GM11168 (cell line): ENCODE data around the gene CYSLTR2.

Experiments used
- in situ Hi-C: fragments of 300-500 bp; cut with MboI; formaldehyde crosslinking; loops from one replicate; pipeline ENCODE4 v1.12.0; 2022; ENCODE audit warnings: low sequenced_read_pairs; ENCODE audit not compliant: unreplicated experiment

The CYSLTR2 gene, protein sequence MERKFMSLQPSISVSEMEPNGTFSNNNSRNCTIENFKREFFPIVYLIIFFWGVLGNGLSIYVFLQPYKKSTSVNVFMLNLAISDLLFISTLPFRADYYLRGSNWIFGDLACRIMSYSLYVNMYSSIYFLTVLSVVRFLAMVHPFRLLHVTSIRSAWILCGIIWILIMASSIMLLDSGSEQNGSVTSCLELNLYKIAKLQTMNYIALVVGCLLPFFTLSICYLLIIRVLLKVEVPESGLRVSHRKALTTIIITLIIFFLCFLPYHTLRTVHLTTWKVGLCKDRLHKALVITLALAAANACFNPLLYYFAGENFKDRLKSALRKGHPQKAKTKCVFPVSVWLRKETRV

DNA sequence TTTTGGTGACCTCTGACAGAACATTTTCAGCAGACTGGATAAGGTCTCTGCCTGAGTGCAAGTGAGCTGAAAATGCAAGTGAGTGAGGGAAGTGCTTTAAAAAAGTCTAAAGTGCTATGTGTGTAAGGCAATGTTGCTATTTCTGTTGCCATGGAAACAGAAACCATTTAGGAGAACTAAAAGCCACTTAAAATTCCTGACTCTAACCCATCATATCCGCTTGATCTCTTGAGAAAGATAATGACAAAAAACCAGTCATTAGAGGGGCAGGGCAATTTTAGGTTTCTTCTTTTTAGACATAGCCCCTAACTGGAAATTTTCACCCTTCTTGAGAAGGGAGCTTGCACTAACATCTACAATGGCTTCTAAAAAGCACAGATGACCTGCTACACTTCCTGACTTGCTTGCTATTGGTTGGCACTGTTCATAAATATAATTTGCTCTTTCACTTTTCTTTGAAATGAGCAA, at the start of gene CYSLTR2:
CYSLTR2 (plus strand) TSS at position 458 of the 468 bp plus-strand sequence. CDS start 52,889 bp downstream, outside the sequence.
- in situ Hi-C loops = no loop called here

DNA sequence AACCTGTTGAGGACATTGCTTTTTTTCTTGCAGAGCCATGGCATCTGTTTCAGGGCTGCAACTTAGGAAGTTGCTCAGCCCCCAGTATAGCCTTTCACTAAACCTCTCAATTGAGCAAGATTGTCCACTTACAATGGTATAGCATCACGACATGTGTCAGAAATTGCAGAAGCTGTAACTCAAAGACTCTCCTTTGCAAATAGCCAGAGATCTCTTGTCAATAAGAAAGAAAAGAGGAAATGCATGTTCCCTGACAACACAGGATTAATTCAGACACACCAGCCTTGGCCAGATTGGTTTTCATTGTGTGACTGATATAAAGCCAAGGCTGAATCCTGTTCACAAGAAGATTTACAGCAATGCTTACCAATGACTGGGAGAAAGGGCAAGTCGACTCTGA, 38.7 kb upstream of the CYSLTR2 start:
- in situ Hi-C loops = no loop called here

DNA sequence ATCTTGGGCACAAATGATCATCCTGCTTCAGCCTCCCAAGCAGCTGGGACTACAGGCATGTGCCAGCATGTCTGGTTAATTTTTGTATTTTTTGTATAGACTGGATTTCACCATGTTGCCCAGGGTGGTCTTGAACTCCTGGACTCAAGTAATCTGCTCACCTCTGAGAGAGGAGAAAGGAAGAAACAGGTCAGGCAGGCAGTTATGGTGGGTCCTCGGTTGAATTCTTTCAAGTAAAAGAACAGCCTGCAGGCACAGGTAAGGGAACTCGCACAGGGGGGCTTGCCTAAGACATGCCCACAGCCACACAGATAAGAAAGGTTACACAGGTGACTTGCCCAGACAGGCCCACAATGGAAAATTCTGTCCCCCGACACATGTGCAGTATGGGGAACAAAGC, 34.8 kb upstream of the CYSLTR2 start:
- in situ Hi-C loops = no loop called here

DNA sequence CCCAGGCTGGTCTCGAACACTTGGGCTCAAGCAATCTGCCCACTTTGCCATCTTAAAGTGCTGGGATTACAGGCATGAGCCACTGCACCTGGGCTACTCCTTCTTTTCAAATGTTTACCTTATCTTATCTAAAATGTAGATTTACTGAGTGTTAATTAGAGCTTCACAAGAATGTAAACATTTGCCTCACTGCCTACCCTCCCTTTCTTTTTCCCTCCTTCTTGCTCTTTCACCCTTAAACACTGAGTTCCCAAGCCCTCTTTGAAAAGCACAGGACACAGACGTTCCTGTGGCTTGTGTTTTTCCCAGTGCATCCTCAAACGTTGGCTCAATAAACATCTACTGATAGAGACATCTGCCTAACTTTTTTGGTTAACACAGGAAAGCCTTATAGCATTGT, 32.7 kb upstream of the CYSLTR2 start:
- in situ Hi-C loops = no loop called here

DNA sequence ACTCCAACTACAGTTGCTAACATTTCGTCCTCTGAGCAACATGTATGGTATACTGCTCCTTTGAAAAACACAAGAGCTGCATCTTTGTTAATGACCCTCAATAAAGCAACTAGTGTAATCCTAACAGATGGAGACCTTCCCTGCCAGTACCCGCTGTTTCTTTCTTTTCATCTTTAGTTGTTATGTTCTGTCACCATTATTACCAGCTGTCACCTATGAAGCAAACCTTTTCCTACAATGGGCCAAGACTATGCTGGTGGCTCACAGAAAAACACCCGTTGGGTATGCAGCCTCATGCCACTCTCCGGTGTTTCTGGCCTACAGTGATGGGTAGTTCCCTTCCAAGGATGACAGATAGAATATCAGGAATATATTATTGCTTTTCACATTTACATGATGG, 29.7 kb upstream of the CYSLTR2 start:
- in situ Hi-C loops = no loop called here

DNA sequence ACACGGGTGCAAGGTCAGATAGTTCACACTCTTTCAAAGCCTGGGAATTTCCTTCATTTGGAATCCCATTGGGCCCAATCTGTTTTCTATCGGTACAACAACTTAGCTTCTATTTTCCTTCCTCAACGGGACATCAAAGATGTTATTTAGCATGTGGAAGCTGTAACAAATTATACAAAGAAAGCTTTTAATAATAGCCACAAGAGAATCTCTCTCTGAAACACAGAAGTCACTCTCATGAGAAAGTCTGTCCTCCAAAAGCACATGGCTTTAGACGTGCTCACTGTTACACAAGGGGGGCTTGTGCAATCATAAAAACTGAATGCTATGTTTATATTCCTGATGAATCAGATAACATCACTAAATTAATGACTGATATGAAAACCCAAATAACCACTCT, 28.9 kb upstream of the CYSLTR2 start:
- in situ Hi-C loops = no loop called here

DNA sequence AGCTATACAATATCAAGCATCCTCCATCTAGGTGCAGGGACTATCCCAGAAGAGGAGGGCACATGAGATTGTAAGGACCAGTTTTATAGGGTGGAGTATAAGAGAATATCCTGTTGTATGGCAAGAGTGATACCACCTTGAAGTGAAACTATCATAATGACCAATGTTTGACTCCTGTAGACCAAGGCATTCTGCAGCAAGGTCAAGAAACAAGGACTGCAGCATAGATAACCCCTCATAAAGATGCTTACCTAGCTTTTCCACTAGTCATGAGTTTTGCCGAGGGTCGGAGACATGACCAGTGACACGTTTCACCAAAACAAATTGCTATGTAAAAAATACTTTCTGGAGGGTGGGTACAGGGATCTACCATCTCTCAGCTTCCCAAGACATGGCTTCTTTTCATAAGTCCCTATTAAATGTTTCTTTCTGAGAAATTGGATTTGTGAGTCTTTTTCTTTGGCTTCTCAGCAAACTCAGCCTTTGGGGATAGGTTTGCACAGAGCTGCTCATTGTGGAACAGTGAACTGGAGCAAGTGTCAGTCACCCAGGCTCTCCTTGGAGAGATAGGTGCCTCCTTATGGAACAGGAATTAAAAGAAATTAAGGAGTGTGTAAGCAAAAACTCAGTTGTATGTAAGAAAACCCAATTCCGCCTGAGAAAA, 28.2 kb upstream of the CYSLTR2 start:
- in situ Hi-C loops = no loop called here

DNA sequence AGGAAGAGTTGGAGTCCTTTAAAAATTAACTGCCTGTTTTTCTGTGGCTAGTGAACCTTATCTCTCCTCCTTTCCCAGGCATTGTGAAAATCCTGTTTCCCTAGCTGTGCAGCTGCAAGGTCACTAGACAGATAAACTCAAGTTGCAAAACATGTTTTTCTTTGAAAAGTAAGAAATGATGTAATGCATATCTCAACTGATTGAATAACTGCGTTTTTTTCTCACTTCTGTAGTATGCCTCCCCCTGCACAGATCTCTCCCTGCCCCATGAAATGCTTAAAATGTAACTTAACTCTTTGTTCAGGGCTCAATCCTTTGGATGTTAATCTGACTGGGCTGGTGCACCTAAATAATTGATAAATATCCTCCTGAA, 27.7 kb upstream of the CYSLTR2 start:
- in situ Hi-C loops = no loop called here

DNA sequence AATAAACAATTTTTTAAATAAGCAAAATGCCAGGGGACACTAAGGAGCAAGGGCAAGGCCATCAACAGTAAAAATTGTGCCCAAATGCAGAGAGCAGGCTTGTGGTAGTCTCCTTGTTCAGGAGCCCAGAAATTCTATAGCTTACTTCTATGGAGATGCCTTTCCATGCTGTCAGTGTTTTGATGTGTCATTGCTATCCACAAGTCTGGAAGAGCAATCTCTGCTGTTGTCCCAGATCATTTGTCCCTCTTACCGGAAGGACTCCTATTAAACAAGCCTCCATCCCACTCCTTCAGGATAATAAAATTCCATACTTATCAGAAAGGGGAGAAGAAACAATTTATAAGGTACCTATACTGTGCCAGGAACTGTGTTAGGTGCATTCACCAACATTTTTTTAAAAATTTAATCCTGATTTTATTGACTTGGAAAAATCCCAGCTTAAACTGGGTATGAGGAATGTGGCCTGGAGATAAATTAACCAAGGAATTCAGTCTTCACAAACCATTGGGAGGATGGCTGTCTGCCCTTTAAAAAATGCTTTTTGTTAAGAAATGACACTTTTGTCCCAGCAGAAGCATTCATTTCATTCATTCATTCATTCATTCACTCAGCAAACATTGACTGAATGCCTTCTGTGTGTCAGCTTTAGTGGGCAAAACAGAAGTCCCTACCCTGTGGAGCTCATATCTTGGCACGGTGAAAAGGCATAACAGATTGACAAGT, 26.8 kb upstream of the CYSLTR2 start:
- in situ Hi-C loops = no loop called here

DNA sequence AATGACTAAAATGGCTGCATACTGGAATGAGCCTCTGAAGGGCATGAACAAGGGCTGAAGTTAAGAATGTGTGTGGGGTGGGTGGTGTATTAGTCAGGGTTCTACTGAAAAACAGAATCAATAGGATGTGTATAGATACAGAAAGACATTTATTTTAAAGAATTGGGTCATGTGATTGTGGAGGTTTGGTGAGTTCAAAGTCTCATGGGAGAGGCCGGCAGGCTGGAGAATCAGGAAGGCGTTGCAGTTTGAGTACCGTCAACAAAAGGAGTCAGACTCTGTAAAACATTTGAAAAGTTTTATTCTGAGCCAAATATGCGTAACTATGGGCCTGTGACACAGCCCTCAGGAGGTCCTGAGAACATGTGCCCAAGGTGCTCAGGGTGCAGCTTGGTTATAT, 24.5 kb upstream of the CYSLTR2 start:
- in situ Hi-C loops = no loop called here

DNA sequence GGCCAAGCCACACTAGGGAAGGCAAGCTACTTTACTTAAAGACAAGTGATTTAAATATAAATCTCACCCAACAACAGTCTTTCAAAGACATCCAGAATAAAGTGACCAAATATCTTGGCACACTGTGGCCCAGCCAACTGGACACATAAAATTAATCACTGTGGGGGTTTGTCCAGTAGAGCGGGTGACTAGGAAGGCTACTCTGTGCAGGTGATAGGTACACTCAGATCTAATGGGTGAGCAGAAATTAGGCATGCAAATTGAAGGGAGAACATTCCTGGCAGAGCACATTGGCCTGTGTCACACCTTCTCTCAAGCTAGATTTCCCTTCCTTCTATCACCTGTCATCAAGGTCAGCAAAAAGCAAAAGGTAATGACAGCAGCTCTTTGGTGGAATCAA, 23.4 kb upstream of the CYSLTR2 start:
- in situ Hi-C loops = no loop called here

DNA sequence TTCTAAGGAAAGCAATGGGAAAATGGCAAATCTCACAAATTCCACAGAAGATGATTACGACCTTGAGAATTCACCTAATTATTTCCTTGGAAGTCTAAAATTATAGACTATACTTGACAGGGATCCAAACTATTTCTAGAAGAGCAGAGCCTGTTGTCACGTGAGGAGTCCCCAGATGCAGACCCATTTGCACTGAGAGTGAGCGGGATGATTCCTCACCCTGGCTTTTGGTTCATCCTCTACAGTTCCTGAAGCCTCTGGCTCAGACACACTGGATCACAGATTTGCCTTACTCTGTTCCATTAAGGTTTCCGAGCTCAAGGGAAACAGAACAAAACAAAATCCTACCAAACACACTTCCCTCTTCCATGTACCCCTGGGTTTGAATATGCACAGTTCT, 23.0 kb upstream of the CYSLTR2 start:
- in situ Hi-C loops = no loop called here

DNA sequence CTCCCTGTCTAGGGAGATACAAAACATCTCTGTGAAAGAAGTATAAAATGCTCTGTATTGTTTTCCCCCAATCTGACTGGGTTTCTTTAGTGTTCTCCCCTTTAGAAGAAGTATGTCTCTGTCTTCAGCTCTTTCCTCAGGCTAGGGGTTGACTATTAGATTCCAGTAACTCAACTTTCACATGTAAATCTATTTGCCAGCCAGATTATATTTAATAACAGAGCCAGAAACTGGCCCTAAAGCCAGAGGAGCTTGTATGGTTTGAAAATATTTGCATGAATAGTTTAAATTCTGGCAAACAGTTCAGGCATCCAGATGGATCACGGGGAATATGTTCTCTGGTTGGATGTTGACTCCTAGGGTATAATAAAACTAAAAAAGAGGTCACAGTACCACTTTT, 22.3 kb upstream of the CYSLTR2 start:
- in situ Hi-C loops = no loop called here

DNA sequence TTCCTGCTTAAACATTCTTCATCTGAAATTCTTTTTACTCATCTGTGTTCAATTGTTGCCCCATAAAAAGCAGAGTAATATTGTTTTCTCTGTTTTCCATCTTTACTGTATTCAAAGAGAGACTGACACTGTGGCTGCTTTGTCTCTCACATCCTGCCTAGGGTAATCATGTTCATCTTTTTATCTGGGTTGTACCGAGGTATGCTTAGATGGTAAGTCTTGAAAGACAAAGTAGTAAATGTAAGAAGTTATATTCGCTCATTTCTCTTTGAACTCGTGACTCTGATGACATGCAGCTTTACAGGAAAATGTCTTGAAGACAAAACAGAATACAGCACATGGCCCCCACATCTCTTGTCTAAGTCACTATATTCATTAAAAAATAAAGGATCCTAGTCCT, 20.0 kb upstream of the CYSLTR2 start:
- in situ Hi-C loops = no loop called here

DNA sequence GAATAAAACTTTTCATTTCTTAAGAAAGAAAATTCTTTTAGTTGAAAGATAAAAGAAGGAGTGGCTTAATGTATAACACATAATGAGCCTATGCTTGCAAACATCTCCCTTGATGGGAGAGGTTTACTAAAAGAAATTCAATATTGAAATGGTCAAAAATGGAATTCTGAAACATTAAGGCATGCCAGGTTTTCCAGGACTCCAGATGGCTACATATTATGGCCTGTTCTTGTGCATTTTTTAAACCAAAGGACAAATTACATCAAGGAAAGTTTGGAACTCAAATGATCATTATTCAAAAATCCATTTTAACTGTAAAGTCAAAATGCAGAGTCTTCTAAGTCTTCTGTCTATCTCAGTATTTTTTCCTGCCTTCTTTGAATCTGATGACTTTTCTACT, 19.1 kb upstream of the CYSLTR2 start:
- in situ Hi-C loops = no loop called here

DNA sequence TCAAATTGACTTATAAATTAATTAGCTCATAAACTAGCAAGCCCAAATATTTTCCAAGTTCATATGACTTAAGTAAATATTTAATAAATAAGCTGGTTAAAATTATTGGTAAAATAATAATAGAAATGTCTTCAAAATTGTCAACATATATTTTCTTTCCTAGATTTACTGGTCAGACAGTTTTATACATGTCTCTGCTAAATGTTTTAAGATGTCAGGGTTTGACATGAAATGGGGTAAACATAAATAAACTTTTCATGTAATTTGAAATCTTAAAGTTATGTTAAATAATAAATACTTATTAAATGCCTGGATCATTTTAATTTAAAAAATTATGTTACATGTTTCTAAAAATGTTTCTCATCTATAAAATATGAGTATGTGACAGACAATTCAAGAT, 18.3 kb upstream of the CYSLTR2 start:
- in situ Hi-C loops = no loop called here

DNA sequence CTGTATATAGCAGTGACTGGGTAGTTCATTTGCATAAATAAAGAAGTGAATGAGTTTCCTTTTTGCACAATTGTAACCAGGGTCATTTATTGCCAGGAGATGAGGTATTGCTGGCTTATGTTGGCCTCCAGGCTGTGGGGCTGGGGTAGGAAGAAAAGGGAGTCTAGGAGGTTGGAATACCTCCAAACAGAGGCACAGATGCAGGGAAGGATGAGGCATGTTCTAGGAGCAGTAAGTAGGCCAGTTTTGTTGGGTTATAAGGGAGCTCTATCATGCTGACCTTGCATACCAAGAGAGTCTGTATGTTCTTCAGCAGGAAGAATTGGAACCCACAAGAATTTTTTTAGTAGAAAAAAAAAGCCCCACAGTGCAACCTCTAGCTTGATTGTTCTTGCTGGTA, 17.2 kb upstream of the CYSLTR2 start:
- in situ Hi-C loops = no loop called here

DNA sequence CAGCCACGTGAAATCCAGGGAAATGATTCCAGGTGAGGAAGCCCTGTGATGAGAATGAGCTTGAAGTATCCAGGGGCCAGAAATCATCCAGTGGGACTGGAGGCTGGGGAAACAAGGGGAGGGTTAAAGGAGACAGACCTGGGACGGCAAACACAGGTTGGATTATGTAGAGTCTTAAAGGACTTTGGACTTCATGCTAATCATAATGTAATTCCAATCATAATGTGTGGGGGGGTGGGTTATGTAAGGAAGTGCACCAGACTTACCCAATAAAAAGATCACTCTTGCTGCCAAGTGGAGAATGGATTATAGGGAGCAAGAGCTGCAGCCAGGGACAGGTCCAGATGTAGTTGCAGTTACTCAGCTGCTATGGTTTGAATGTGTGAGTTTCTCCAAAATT, 16.1 kb upstream of the CYSLTR2 start:
- in situ Hi-C loops = no loop called here

DNA sequence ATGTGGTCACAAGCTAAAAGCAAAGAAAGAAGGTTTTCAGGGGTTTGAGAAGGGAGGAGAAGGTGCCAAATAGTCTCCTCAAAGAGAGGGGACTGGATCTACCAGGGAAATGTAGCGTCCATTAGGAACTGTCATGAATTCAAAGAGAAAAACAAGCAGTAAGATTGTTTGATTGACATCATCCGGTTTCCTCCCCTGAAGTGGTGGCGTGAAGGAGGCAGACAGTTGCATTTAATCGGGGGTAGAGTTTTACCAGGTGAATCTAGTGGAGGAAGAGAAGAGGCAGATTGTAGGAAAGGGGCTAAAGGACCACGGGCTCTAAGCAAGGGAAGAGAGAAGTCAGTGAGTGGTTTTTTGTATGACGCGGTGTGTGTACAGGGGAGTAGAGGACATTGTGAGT, 13.0 kb upstream of the CYSLTR2 start:
- in situ Hi-C loops = no loop called here

DNA sequence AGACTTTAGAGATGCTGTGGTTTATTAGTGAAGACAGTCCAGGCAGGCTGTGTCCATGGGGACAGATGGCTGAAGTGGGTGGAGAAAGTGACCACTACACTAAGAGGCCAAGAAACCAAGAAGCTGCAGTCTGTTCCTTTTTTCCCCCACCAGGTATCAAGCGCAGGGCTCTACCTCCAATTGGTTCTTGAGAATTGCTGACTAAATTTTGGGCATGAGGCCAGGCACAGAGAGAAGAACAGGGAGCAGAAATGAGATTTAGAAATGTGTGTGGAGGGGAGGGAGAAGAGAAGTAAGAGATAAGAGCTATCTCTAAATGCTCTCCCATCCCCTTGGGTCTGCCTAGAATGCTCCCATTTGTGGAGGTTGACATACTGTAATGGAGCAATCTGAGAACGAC, 12.3 kb upstream of the CYSLTR2 start:
- in situ Hi-C loops = no loop called here

DNA sequence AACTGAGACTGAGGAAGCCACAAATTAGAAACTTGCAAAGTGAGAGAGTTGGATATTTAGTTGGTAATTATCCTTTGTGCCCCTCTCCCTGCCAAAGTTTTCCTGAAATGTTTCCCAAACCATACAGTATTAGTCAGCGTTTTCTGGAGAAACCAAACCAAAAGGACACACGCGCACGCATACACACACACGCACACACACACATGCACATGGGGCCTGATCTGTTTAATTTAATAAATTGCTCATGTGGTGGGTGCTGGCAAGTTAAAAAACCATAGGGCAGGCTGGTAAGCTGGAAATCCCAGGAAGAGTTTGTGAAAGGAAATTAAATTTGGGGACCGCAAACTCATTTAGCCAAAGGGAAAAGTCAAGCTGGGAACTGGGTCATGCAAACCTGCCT, 11.7 kb upstream of the CYSLTR2 start:
- in situ Hi-C loops = no loop called here
